Activated naive CD4-positive, alpha-beta T cell treated with Interleukin-2 at 50 U/mL for 16 hours (primary cell): ENCODE data around the gene GPC5.

Experiments
- DNase-seq: peaks from one replicate; pipeline ENCODE4 v3.0.0-alpha.2; 2020

GPC5 gene

DNA sequence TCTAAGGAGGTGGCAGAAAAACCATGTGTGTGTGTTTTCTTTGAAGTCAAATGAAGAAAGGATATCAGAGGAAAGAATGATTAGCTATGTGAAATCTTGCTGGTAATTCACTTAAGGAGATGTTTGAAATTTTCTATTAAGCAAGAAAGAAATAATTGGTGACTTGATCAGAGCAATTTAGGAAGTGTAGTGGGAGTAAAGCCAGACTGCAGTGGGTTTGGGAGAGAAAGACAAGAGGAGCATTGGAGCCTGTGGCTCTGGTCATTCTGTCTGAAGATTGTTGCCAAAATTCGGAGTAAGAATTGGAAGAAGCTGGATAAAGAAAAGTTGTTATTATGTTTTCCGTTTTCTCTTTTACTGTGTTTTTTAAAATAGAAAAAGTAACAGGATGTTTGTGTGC is 640.5 kb downstream of the GPC5 start:
- DNase-seq = no peak

DNA sequence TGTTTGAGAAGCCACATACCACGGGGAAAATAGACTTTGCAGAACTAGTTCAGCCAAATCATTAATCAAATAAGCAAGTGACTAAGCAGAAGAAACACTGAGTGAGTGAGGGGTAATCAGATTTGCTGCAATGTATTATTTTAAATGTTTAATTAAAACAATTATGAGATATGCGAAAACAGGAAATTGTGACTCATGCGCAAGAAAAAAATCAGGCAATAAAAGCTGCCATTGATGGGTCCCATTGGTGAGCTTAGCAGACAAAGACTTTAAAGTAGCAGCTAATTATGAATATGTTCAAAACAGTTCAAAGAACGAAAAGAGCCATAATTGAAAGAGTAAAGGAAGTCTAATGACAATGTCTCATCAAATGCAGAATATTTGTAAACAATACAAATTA is 644.1 kb downstream of the GPC5 start:
- no peak for DNase-seq

DNA sequence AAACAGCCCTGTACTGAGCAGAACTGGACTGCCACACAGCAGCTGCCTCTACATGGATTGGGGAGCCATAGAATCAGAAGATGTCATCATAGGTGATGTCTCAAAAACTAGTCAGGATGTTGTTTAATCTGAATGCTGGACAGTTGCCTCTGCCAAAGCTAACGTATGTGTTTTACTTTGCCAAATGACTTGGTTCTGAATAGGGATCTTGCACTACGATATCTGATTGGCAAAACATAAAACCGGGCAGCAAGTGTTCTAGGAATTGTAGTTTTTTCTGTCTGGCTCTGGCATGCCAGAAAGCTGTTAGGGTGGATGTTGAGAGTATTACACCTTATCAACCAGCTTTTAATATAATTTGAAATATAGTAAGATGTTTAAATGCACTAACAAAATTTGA is 645.9 kb downstream of the GPC5 start:
- DNase-seq = no peak

DNA sequence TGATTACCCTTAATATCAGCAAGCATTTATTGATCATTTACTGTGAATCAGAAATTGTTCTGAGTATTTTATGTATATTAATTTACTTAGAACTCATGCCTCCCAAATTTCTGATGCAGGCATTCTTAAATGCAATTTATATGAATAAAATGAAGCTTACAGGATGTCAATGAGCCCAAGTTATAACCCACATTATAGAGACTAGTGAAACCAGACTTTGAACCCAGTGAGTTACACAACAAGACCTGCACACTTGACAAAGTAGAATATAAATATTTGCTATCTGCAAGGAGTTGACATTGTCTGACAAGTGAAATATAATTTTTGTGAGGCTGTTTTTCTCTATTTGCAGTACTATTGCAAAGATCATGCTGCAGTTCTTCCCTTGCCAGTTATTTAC is 656.0 kb downstream of the GPC5 start:
- DNase-seq = no peak

DNA sequence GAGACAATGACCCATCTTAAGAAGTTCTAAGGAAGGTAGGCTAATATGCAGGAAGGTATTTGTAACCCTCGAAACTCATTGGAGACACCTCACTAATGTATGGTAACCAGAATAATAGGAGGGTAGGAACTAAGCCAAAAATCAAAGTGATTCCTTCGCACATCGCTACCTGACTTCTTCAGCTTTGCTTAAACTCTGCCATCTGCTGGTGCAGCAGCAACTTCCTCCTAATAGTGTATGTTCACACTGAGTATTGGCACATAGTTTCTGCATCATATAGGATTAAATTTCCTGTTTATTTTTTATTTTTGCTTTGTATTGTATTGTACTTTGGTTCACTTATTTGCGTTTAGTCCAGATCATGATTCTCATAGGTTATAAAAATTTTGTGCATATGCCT is 676.2 kb downstream of the GPC5 start:
- no peak for DNase-seq

DNA sequence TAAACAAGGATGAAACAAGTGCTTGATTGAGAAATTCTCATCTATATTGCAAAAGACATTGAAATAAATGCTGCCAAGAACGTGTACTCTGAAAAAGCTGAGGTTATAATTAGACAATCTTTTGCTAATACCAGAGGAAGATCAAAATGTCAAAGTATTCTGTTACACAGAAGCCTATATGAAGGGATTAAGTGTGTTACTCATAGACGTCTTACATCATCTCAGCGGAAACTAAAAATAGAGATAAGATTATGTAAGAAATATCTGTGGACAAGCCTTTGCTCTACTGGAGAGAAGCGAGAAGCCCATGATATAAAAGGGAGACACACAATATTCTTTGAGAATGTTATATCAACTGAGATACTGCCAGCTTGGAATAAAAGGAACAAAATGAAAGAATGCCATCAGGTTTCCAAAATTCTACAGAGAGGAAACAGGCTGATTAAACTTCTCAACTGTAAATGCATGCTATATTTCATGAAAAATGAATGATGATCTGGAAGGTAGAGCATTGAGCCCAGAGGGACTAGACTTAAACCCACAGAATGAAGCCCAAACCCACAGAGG is 699.0 kb downstream of the GPC5 start:
- no peak for DNase-seq

DNA sequence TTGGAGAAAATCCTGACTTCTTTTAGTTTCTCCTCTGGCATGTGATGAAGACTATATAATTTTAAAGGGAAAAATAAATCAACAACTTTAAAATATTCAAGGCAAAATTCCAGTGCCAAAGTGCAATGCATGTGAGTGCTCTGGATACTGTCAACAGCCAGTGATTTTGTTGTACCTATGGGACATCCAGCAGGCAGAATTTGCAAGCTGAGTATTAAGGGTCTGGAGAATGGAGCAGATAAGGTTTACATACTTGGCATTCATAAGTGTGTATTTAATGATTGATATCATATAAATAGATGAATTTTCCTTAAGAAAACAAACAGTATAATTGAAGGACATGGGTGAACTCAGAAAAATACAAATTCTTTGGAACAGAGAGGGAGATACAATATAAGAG is 703.4 kb downstream of the GPC5 start:
- DNase-seq = no peak

DNA sequence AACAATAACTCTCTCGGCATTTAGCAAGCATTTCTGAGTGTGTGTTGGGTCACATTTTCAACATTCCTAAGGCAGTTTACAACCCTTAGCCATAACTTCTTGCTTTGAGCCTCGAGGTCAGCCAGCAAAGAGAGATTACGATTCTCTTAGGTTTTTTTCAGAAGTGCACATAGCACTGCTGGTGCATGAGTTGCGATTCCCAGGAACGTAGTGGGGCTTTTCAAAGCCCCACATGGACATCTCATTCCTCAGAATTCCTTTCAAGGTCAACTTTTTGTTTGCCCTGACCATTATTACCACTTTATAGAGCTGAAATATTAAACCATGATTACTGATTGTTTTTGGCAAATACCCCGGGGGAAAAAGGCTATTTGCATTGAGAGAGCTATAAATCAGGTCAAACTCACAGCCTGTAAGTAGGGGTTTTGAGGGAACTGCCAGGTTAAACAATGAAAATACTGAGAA is 705.3 kb downstream of the GPC5 start:
- no peak for DNase-seq

DNA sequence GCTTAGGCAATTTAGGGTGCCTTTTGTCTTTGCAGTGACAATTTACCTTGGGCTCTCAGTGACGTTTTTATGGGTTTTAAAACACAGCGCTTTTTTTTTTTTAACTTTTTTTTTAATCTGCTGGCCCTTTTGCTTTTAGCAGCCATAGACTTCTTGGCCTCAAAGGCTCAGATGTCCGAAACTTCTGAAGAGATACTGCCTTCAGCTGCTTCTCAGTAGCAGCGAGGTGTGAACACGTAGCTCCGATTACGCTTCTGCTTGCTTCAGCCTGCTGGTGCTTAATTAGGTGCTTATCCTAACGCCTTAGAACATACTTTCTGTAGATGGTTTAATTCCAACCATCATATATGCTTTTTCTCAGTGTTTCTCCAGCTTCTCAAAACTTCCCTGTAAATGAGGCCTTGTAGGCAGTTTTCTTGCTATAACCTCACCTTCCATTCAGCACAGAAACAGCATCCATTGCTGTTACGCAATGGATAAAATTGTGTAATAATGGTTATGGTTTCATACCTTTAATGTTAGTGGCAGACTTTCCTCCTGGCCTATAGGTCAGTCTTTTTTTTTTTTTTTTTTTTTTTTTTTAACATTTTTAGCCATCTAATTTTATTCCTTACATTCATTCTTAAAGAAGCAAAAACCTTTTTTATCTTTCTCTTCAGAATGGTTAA is 723.9 kb downstream of the GPC5 start:
- DNase-seq = no peak

DNA sequence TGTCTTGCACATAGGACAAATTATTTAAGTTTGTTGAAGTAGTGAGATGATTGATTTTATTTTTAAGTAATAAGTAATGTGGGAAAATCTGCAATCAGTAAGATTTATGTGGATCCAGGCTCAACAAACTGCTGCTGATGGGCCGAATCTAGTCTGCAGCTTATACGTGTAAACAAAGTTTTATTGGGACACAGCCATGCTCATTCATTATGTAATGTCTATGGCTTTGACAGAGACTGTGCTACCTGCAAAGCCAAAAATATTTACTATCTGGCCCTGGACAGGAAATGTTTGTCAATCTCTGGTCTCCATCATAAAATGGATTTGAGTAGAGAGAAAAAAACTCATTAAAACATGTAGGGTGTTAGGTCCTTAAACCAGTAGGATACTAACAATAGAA is 728.0 kb downstream of the GPC5 start:
- DNase-seq = no peak

DNA sequence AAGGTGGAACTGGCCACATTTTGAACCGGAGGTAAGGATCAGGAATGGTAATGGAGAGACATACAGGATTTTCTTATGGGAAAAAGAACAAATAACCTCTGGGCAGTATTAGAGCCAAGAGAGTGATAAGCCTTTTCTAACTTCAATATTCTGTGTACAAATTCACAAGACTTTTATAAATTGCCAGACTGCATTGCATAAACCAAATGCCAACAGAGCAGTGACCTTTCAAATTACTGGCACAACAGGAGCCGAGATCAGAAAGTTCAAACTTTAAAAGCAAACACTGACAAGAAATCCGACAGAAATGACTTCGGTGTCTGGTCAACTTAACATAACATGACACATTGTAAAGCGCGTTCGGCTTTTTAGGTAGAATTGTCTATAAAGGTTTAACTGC is 737.1 kb downstream of the GPC5 start:
- no peak for DNase-seq

DNA sequence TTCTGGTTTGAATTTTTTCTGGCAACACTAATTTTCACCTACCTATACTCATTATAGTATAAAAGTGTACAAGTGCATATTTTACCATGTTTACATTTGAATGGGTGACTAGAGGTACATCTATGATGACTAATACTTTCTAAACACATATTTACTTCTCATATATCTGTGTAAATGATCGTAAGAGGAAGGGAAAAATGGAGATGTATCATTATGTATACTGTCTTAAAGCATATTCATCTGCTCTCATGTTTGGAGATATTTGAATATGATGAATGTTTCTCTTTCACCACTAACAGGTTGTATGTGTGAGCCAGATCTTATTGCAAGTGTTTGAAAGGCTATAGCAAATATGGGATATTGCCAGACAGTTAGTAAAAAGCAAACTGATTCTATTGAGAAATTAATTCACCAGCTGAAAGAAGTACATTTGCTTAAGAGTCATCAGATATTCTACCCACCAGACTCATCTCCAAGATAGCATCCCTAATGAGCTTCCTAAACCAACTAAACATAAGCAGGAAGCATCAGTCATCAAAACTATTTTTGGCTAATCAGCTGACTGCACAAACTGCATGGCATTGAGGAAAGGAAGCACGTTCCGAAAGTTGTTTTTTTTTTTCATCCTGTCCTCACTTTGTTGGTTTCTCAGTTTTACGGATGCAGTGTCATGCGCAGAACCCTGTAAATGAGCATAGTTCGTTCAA is 738.2 kb downstream of the GPC5 start:
- no peak for DNase-seq

DNA sequence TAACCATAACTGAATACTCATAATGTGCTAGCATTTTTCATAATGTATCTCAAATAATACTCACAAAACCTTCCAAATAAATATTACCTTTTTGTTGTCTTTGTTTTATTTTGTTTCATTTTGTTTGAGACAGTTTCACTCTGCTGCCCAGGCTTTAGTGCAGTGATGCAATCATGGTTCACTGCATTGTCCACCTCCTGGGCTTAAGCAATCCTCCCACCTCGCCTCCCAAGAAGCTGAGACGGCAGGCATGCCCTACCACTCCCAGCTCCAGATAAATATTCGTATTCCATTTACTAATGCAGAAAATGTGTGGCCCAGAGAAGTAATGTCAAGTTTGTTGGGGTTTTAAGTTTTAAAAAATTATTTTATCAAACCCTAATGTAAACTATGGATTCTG is 739.1 kb downstream of the GPC5 start:
- no peak for DNase-seq

DNA sequence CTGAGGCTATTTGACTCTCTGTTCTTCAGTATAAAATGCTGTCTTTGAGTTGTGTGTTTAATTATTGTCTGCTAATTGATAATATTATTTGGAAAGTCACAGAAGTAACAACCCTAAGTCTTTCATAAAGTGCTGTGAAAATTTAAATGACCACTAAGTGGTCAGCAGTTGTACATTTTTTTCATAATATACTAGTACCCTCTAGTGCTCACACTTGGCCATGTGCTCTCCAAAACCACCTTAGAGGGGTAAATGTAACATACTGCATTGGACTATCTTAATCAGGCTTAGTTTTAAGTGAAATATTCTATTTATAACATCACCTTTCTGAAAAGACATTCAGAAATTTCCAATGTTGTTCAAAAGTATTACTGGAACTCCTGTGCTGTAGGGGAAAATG is 745.3 kb downstream of the GPC5 start:
- no peak for DNase-seq

DNA sequence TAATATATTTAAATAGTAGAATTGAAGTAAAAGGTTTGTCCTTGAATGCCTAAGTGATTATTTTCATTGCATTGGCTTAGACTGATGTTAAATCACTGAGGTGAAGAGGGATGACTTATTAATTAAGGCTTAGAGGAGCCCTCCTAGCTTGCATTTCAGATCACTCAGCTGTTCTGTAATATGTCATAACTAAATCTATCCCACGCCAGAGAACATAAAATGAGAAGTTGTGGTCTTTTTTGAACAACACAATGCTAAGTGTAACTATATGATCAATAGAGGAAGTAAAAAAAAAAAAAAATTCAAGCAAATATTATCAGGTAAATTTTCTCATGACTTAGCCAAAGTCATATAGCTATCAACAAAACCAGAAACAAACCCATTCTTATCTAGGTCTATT is 752.2 kb downstream of the GPC5 start:
- DNase-seq = no peak

DNA sequence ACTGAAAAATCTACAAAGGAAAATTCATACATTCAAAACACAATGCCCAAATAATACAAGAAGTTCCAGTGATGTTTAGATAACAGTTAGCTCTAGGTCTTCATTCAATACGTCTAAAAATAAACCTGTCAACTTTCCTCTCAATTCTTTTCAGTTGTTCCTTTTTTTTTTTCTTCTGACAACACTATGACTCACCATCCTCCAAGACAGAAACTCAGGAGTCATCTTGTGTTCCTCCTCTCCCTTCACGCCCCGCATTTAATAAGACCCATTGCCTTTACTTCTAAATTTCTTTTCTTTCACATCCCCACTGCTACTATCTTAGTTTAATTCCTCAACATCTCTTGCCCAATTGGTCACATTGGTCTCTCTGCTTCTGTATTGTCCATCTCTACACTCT is 759.9 kb downstream of the GPC5 start:
- no peak for DNase-seq

DNA sequence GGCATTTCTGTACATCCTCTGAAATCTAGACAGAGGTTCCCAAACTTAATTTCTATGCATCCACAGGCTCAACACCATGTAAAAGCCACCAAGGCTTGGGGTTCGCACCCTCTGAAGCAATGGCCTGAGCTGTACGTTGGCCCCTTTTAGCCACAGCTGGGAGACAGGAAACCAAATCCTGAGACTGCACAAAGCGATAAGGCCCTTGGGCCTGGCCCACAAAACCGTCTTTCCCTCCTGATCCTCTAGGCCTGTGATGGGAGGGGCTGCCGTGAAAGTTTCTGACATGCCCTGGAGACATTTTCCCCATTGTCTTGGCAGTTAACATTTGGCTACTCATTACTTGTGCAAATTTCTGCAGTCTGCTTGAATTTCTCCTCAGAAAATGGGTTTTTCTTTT is 766.4 kb downstream of the GPC5 start:
- no peak for DNase-seq

DNA sequence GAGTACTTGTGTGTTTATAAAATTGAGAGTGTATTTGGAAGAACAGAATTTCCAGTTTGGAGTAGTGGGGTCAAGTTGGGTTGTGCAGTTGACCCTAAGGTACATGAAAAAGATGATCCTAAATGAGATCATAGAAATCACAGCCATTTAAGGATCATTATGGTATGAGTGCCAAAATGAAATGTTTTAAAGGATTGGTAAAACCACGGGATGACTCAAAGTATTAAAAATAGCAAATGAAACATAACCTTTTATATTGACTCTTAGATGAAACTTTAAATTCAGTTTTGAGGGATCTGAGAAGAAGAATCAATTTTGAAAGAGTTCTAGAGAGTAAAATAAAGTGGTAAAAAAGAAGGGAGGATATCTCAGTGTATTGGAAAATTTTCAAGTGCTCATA is 773.8 kb downstream of the GPC5 start:
- no peak for DNase-seq

DNA sequence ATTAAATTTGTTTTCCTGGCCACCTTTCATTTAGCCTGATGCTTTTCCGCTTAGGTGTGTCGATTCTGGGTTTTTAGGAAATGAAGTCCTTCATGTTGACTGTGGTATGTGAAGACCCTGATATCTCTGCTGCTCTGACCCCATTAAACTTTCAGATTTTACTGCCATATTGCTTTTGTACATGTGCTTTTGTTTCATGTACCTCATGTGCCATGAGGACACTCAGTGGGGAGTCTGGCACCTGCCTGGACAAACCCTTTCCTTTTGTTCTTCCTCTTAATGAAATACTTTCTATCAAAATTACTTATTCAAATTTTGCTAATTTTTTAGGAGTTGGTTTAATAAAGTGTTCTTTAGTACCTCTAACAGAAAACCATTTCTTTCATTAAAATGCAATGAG is 774.8 kb downstream of the GPC5 start:
- no peak for DNase-seq

DNA sequence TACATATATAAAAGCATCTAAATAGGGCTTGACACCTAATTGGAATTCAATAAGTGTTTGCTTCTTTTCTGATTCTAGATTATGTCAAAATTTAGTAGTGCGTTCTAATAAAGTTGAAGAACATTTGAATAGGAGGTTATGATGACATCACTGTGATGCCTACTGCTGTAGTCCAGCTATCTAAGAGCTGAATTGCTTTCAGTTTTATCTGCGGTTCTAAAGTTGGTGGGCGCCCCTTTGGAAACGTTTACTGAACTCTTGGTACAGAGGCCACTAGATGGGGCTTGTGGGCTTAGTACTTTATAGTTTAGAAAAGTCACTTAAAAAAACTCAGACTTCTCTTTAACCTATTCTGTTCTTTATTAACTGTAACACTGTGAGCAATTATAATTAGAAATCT is 776.9 kb downstream of the GPC5 start:
- no peak for DNase-seq

DNA sequence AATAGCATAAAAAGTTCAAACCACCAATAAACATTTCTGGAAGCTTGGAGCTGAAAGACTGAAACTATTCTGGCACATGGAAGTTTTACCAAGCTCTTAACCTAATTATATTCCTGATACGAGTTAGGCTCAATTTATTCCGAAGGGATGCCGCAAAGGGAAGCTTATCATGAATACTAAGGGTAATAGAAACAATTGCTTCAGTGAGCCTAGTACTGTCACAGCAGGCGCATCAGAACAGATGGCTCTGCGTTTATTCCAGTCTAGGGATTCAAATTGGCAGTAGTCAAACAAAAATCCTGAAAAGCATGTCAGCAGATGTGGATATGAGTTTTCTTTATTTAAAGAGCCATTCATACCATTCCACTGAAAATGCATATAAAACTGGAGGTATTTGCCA is 779.5 kb downstream of the GPC5 start:
- DNase-seq = no peak

DNA sequence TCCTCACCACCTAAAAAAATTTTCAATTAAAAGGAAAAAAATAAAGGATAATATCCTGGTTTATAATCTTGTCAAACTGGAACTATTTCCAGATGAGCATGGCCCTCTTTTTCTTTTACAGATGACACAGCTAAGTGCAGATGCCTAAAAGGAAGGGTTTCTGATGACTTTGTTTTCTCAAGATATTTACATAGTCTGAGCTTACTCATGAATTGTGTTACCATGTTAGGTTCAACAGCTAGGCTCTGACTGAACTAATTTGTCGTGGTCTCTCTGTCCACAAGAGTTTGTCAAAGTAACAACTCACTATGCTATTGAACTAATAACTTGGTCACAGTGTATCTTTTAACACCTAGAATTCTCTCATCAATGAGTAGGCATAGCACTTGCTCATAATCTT is 780.8 kb downstream of the GPC5 start:
- DNase-seq = no peak

DNA sequence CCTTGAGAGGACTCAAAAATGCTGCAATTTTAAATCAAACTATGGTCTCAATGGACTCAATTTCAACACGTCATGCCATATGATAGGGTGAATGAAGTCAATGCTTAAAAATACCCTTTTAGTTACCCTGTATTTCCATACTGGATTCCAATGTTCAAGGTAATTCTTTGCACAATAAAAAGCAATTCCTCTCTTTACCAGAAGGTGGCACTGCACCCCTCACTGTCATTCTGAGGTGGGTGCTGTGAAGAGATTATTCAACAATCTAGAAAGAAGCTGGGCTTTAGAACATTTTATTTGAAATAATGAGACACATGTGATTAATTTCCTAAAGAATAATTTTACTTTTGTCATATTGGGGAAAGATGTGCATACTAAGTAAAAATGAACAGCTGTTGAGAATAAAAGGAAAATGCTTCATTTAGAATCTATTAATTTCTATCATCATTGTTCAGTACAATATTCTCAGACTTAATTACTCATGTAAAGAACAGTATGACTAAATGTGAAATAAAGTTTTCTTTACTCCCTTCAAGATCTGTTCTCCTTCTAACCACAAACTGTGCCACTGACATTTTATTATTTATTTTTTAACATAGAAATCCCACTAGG is 789.1 kb downstream of the GPC5 start:
- no peak for DNase-seq

DNA sequence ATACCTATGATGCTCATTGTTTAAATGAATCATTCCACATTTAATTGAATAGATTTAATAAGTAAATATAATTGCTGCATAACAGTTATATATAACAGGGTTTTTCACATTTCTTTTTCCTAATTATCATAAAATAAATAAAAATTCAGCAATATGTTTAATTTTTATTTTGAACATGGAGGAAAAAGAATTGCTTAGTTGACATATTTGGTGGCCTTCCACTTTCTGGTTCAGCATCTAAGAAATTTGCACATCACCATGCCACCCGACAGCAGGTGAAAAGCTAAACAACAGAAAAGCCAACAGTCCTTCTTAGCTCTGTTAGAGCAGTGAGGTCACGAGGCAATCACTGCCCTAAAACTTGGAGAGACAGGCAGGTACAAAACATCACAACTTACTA is 790.2 kb downstream of the GPC5 start:
- DNase-seq = no peak
